GM12878 (cell line): ENCODE data around the gene PKP4. TPM values are rescaled to one million over a fixed set of nuclear protein-coding genes. Genes with fewer than 3 reads are reported as not detected.

ENCODE experiments used
- ATAC-seq: fragments of 200-7000 bp; cut with Tn5 transposase; 3 replicates; pipeline ENCODE4 v1.9.1; 2020; ENCODE audit warnings: mild to moderate bottlenecking, moderate library complexity
- BruUV-seq: library from RNA; stranded (reverse); fragments of 400-500 nt; replicated peaks from 2 replicates; lab custom pipeline; 2021; lab: Mats Ljungman, UMichigan
- CTCF ChIA-PET: fragments of 300-600 bp; sonication (Branson Sonifier 250); formaldehyde crosslinking; extraction: SDS; loops from one replicate; lab custom pipeline; 2021; ENCODE audit warnings: inconsistent platforms; lab: Yijun Ruan, JAX
- POLR2A ChIA-PET: fragments of 350-600 bp; formaldehyde crosslinking; extraction: SDS; loops from one replicate; lab custom pipeline; 2021; ENCODE audit warnings: inconsistent platforms; lab: Charles Lee
- RAD21 ChIA-PET: fragments of 300-600 bp; sonication (Branson Sonifier 250); formaldehyde crosslinking; loops from one replicate; lab custom pipeline; 2023; ENCODE audit warnings: antibody characterized with exemption; ENCODE audit not compliant: unreplicated experiment; lab: Charles Lee
- SMC1A ChIA-PET: fragments of 300-600 bp; sonication (Branson Sonifier 250); formaldehyde crosslinking; loops from one replicate; lab custom pipeline; 2023; ENCODE audit not compliant: unreplicated experiment, uncharacterized antibody; lab: Charles Lee
- DNase-seq: peaks from one replicate; pipeline ENCODE4 v3.0.0-alpha.2; 2011; ENCODE audit warnings: low read depth, low spot score
- FAIRE-seq: peaks from 3 replicates; lab custom pipeline; 2011; peaks lifted over from hg19 to GRCh38; lab: Jason Lieb, UNC
- H2AFZ ChIP-seq: 2 replicates; pipeline ENCODE4 v1.6.0; 2011; ENCODE audit warnings: low read depth, low read length, control low read depth; ENCODE audit not compliant: control insufficient read depth
- H3K27ac ChIP-seq: 2 replicates; pipeline ENCODE4 v1.5.1; 2011; ENCODE audit warnings: control low read depth; ENCODE audit not compliant: control insufficient read depth, insufficient read depth
- H3K27me3 ChIP-seq, 2 experiments: replicated peaks in 1 of 2; 2 replicates each; pipeline versions ENCODE4 v1.6.0 to v1.6.1; 2011; ENCODE audit warnings: low read length in 1 of 2; ENCODE audit not compliant: control insufficient read depth in 2 of 2, insufficient read depth in 2 of 2
- H3K36me3 ChIP-seq, 2 experiments: 2 replicates each; pipeline ENCODE4 v1.5.1; 2011; ENCODE audit warnings: low read length in 1 of 2; ENCODE audit not compliant: control insufficient read depth in 2 of 2, insufficient read depth in 2 of 2
- H3K4me1 ChIP-seq: 2 replicates; pipeline ENCODE4 v1.6.1; 2011; ENCODE audit warnings: mild to moderate bottlenecking, low read length, moderate library complexity, mixed read lengths; ENCODE audit not compliant: control insufficient read depth, insufficient read depth
- H3K4me2 ChIP-seq: 2 replicates; pipeline ENCODE4 v1.6.0; 2011; ENCODE audit warnings: control low read depth; ENCODE audit not compliant: control insufficient read depth, insufficient read depth
- H3K4me3 ChIP-seq: fragments of 200-600 bp; sonication (generic); 2 replicates; pipeline ENCODE4 v1.5.1; 2016
- H3K79me2 ChIP-seq: 2 replicates; pipeline ENCODE4 v1.6.0; 2011; ENCODE audit warnings: low read length; ENCODE audit not compliant: control insufficient read depth, insufficient read depth
- H3K9ac ChIP-seq: 2 replicates; pipeline ENCODE4 v1.8.0; 2011; ENCODE audit warnings: low read length, control low read depth, mixed read lengths; ENCODE audit not compliant: control insufficient read depth, insufficient read depth
- H3K9me3 ChIP-seq: replicated peaks from 3 replicates; pipeline ENCODE4 v1.5.1; 2011; ENCODE audit warnings: mild to moderate bottlenecking, low read length; ENCODE audit not compliant: control insufficient read depth, insufficient read depth
- H4K20me1 ChIP-seq: 2 replicates; pipeline ENCODE4 v1.6.0; 2011; ENCODE audit not compliant: control insufficient read depth, insufficient read depth
- CEBPZ ChIP-seq: fragments of 150-350 bp; IDR thresholded peaks from 2 replicates; pipeline ENCODE4 v1.6.1; 2016; ENCODE audit warnings: low read depth, low read length
- E2F4 ChIP-seq: IDR thresholded peaks from 2 replicates; pipeline ENCODE4 v1.6.1; 2012; ENCODE audit warnings: low read depth, low read length, improper control_type of control experiment
- HDAC2 ChIP-seq: fragments of 200-600 bp; sonication (generic); IDR thresholded peaks from 2 replicates; pipeline ENCODE4 v1.6.1; 2017
- LARP7 ChIP-seq: fragments of 450-650 bp; IDR thresholded peaks from 2 replicates; pipeline ENCODE4 v1.6.1; 2017; ENCODE audit warnings: mild to moderate bottlenecking
- WGBS: methylation state at CpG from one replicate; pipeline ENCODE4 v1.1.6; 2016; ENCODE audit warnings: low lambda C conversion rate; ENCODE audit not compliant: insufficient replicate concordance, insufficient coverage; ENCODE audit errors: missing lambda C conversion rate; 5-methylcytosine and 5-hydroxymethylcytosine counted together
- in situ Hi-C: fragments of 300-500 bp; cut with MboI; formaldehyde crosslinking; loops from 9 replicates; pipeline ENCODE4 v1.14.3; 2018; ENCODE audit warnings: mixed read lengths
- intact Hi-C: fragments of 100-400 bp; cut with micrococcal nuclease; formaldehyde crosslinking; loops from one replicate; pipeline ENCODE4 v1.14.2; 2022; ENCODE audit not compliant: unreplicated experiment
- polyA plus RNA-seq, 11 experiments: library from polyadenylated mRNA; depleted of rRNA in 4 of 11; unstranded in 6 of 11; stranded (reverse) in 5 of 11; fragments of >200 nt; fragmentation: Nextera tagmentation in 4 of 11; fragmentation: Illumina TruSeq in 1 of 11; extraction: Ambion mirVana in 4 of 11; extraction: Trizol in 1 of 11; gene quantifications; 1 replicate in 1 of 11; 2 replicates in 10 of 11; pipeline versions ENCODE4 v1.2.1 to v1.2.3, GENCODE V29; 2011 to 2016; ENCODE audit warnings: inconsistent platforms in 2 of 11, missing spikeins in 2 of 11, low read depth in 1 of 11
- total RNA-seq, 4 experiments: library from RNA; depleted of rRNA in 3 of 4; stranded (reverse); fragments of >200 nt in 3 of 4; fragmentation: Illumina TruSeq in 1 of 4; extraction: Trizol in 1 of 4; gene quantifications; 2 replicates each; pipeline versions ENCODE4 v1.2.1 to v1.2.3, GENCODE V29; 2013 to 2021

The PKP4 gene
- total and polyA plus RNA-seq, 10 of the 15 experiments (the other 5 are each of a cell fraction or from before 2014, with no cell fraction given), result 4.8 to 35.8 (median 17.7) TPM

GRCh38 chr2:158688721-158689120, 232.0 kb downstream of the PKP4 start:
- CTCF ChIA-PET, result interaction anchor here (0.7 to 1.2 kb wide), 2 partner anchors 11 to 880 kb away, joined by 3 read pairs; no protein-coding TSS in a partner anchor
- ATAC-seq, result no peak
- Histone ChIP-seq H3K9ac (no peak overlapping the region), H3K27ac (no peak overlapping the region), H4K20me1 (no peaks in the 10 kb centered on the region), H3K36me3 (no peaks in the 10 kb centered on the region), H3K9me3 (no peaks in the 10 kb centered on the region), H3K4me1 (no peaks in the 10 kb centered on the region), H3K79me2 (no peaks in the 10 kb centered on the region), H3K27me3 (no peaks in the 10 kb centered on the region; a peak in 2 of 4 replicates), H3K4me2 (no peak overlapping the region), H2AFZ (no peak overlapping the region), H3K4me3 (no peak overlapping the region)
- in situ Hi-C loops (no loop called here), intact Hi-C loops (no loop called here)
- RAD21 ChIA-PET, result interaction anchor here (0.9 kb wide), 1 partner anchor 110 kb away, joined by 3 read pairs; no protein-coding TSS in a partner anchor
- no peak for FAIRE-seq
- BruUV-seq, result no TSS peak
- no peak for TF ChIP-seq HDAC2
- TF ChIP-seq E2F4, result no peak
- TF ChIP-seq LARP7, result no peak
- no peak for TF ChIP-seq CEBPZ
- POLR2A ChIA-PET, result no interaction called here
- no peak for DNase-seq
- SMC1A ChIA-PET, result interaction anchor here (1.3 kb wide), 1 partner anchor 41 kb away, joined by 3 read pairs; no protein-coding TSS in a partner anchor
- WGBS, result 72% methylated on average over 4 of the region's 4 CpGs
